Effector CD8-positive, alpha-beta T cell (primary cell): ENCODE results near the gene FOXO1.

ENCODE experiments used
- DNase-seq: peaks from one replicate; lab custom pipeline; 2025; lab: John Stamatoyannopoulos, UW

The FOXO1 gene

DNA sequence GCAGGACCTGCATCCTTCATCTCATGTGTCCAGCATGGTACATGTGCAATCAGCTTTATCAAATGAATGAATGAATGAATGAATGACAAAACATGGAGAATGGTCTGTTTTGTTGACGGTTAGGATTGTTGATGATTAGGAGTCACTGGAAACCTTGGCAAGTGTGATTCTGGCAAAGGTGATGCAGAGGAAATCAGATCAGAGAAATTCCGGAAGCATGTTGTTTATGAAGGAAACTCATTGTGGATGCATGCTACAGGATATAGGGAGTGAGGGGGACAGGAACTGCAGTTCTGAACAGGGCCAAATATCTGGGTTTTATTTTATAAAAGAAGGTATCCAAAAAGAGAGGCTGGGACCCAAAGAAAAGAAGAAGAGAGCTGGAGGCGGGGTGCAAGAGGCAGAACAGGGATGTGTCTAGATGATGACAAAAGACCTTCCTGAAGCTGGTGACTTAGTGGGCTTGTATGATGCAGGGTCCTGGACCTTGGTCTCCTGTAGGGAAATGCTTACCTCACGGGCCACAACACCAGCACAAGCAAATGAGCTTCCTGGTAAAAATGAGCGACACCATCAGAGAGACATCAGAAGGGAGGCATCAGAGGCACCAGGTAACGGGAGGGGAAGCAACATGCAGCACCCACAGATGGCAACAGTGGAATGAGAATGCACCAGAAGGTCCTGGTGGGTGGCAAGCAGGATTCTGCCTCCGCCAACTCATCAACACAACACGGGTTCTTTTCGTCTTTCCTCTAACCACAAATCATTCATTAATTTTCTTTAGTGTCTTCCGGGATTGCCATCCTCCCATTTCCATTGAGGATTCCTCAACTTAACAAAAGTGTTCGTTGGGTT, 159.6 kb downstream of the FOXO1 start:
- DNase-seq: no peak
